Measurements from ENCODE around the gene H19.

H19 gene

GRCh38 chr11:1982873-1983600, 14.6 kb downstream of the H19 start:
- DNase-seq: no peak

GRCh38 chr11:1979607-1980006, 18.0 kb downstream of the H19 start:
- DNase-seq: no peak

- no peak for DNase-seq
Measured at GRCh38 chr11:1978720-1979473, 18.7 kb downstream of the H19 start.

GRCh38 chr11:1975185-1975584, 22.5 kb downstream of the H19 start:
- no peak for DNase-seq

GRCh38 chr11:1970956-1971355, 26.7 kb downstream of the H19 start:
- no peak for DNase-seq

GRCh38 chr11:1969776-1970175, 27.9 kb downstream of the H19 start:
- DNase-seq: no peak

GRCh38 chr11:1969035-1969434, 28.6 kb downstream of the H19 start:
- DNase-seq: no peak

- no peak for DNase-seq
Measured at GRCh38 chr11:1968454-1969002, 29.1 kb downstream of the H19 start.

GRCh38 chr11:1967641-1968225, 29.9 kb downstream of the H19 start:
- DNase-seq: no peak

- DNase-seq: no peak
Measured at GRCh38 chr11:1966531-1966930, 31.1 kb downstream of the H19 start.

- DNase-seq: no peak
Measured at GRCh38 chr11:1964955-1965354, 32.7 kb downstream of the H19 start.

- DNase-seq: no peak
Measured at GRCh38 chr11:1964348-1964747, 33.3 kb downstream of the H19 start.

- DNase-seq: no peak
Measured at GRCh38 chr11:1963864-1964263, 33.8 kb downstream of the H19 start.

GRCh38 chr11:1959786-1960185, 37.9 kb downstream of the H19 start:
- no peak for DNase-seq

GRCh38 chr11:1958367-1958766, 39.3 kb downstream of the H19 start:
- no peak for DNase-seq

GRCh38 chr11:1953489-1954266, 44.0 kb downstream of the H19 start:
- no peak for DNase-seq

- no peak for DNase-seq
Measured at GRCh38 chr11:1952806-1953482, 44.7 kb downstream of the H19 start.

- DNase-seq: no peak
Measured at GRCh38 chr11:1949922-1950321, 47.7 kb downstream of the H19 start.

GRCh38 chr11:1949302-1949701, 48.3 kb downstream of the H19 start:
- DNase-seq: no peak

GRCh38 chr11:1948389-1948788, 49.3 kb downstream of the H19 start:
- no peak for DNase-seq

GRCh38 chr11:1947592-1948237, 49.9 kb downstream of the H19 start:
- DNase-seq: no peak
